Stimulated activated CD4-positive, alpha-beta T cell treated with anti-CD3 and anti-CD28 coated beads, TNF-alpha, amount 100 ng/mL, for 24 hours (primary cell): ENCODE results near the gene SELPLG.
"Not testable (repeated sequence)": the region's sequence is repeated elsewhere in the genome, so short reads cannot be mapped to it uniquely, and the experiment has no call there.

Experiments used
- DNase-seq, 3 experiments: peaks; one replicate each; pipeline ENCODE4 v3.0.0-alpha.2; 2020; ENCODE audit warnings: low read depth in 3 of 3

The SELPLG gene, protein sequence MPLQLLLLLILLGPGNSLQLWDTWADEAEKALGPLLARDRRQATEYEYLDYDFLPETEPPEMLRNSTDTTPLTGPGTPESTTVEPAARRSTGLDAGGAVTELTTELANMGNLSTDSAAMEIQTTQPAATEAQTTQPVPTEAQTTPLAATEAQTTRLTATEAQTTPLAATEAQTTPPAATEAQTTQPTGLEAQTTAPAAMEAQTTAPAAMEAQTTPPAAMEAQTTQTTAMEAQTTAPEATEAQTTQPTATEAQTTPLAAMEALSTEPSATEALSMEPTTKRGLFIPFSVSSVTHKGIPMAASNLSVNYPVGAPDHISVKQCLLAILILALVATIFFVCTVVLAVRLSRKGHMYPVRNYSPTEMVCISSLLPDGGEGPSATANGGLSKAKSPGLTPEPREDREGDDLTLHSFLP

GRCh38 chr12:108633534-108634248 lies at the start of gene SELPLG:
Gene SELPLG (minus strand): TSS chr12:108633894. CDS start chr12:108624307, 9,587 bp downstream.
- DNase-seq: peak; percentile 64 to 77 (median 73)

GRCh38 chr12:108681317-108681716 lies 47.6 kb upstream of the SELPLG start:
- DNase-seq: no peak

DNA sequence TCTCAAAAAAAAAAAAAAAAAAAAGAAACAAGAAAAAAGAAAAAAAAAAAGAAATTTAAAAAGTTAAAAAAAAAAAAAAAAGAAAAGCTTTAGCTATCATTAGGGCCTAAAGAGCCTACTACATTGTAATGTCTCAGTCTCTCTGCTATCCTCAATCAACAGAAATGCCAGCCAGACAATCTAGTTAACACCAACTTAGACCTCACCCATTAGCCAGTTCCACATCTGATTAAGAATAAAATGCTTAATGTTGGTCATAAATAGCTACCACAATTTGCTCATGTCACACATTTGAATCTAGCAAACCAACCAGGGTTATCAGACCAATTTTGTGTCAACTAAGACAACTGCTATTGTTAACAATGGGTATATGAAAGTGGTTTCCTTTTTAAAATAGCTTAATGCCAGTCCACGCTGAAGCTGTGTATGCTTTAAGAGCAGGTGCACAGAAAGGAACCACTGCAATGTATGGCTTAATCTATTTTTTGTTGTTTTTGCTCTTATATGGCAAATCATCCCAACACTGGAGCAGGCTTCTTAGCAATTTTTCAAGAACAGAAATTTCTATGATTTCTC lies 45.5 kb upstream of the SELPLG start:
- no peak for DNase-seq

GRCh38 chr12:108678104-108678730 lies 44.5 kb upstream of the SELPLG start:
- DNase-seq: no peak

GRCh38 chr12:108677381-108677780 lies 43.7 kb upstream of the SELPLG start:
- DNase-seq: no peak

DNA sequence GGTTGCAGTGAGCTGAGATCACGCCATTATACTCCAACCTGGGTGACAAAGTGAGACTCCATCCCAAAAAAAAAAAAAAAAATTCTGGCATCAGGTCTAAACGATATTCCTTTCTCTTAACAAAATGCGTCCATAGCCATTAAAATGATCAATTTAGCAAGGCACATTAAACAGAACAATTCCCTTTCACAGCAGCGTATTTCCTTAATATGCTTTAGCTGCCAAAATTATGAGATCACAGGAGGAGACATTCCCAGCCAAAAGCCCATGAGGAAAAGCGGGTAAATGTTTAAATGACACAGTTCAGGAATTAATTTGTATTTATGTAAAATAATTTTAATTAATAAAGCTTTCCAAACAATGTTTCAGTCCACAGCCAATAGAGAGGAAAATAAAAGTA lies 43.0 kb upstream of the SELPLG start:
- no peak for DNase-seq

- DNase-seq: no peak
Measured at GRCh38 chr12:108675792-108676191, 42.1 kb upstream of the SELPLG start.

DNA sequence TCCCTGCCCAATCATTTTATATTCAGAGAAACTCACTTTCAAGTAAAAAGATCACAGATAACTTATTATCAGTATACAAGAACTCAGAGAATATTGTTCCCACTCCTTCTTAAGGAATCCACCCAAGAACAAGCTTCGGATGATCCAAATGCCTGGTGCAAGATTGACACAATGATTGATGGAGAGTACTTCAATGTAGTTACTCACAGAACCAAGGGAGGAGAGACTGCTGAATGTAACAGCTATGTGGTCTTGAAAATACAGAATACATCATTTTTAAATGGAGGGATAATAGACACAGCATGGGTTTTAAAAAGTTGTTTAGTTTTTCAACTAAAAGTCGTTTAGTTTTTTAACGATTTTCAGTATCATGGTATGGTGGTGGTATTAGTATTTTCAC lies 38.4 kb upstream of the SELPLG start:
- DNase-seq: no peak

DNA sequence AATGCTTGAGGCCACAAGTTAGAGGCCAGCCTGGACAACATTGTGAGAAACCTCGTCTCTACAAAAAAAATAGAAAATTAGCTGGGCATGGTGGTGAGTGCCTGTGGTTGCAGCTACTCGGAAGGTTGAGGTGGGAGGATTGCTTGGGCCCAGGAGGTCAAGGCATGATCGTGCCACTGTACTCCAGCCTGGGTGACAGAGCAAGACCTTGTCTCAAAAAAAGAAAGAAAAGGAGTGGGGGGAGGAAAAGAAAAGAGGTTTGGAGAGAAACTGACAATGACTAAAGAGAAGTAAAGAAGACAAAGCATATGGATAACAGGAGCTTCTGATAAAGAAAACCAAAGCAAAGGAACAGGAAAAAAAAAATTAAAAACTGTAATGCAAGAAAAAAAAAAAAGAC lies 37.4 kb upstream of the SELPLG start:
- DNase-seq: no peak

DNA sequence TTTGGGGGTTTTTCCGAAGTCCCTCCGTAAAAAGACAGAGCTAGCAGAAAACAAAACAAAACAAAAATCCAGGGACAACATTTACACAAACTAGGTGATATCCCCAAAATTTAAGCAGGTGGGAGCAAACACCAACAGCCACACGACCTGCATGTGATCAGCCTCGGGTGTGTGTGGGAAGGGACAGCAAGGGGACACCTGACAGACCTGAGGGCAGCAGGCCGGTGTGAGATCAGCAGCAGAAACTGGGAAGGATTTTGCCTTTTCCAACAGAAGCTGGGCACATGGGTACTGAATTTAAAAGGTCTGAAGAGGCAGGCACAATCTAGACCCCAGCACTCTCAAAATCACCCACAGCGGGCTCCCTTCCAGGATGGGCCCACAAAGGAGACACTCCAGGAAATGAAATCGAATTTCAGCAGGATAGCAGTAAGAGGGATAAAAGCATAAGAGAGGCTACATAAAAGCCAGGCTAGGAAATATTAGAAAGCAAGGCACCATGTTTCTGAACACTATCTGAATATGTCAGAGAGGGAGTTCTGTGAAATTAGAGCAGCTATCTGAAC lies 36.5 kb upstream of the SELPLG start:
- DNase-seq: no peak

DNA sequence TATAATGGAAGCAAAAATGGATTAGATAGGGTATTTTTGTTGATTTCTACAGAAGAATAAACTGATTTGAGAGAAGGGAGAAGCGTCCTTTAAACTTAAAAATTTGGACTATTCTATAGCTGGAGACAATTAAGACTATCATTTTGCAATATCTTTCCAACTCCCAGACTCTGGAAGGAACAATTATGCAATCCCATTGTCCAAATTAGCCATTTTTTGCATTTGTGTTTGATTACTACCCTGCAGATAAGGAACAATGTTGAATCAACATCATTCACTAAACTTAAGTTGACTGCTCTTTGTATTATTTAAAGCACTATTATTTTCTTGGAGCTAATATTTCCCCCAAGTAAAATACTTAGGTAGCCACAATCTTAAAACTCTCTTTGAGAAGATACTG lies 34.8 kb upstream of the SELPLG start:
- no peak for DNase-seq

- DNase-seq: no peak
Measured at GRCh38 chr12:108668063-108668462, 34.4 kb upstream of the SELPLG start.

DNA sequence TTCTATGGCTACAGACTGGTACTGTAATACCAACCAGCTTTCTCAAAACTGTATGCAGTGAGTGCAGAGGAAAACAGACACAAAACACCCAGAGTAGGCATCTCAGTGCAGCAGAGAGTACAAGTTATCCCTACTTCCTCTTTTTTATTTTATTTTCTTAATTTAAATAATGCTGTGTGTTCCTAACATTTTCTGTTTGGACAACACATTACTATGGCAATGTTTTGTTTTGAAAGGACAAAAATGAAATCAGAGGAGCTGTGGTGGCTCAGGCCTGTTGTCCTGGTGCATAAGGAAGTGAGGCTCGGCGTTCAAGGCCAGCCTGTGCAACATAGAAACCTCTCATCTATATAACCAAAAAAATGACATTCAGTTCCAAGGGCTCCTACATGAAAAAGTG lies 33.7 kb upstream of the SELPLG start:
- no peak for DNase-seq

DNA sequence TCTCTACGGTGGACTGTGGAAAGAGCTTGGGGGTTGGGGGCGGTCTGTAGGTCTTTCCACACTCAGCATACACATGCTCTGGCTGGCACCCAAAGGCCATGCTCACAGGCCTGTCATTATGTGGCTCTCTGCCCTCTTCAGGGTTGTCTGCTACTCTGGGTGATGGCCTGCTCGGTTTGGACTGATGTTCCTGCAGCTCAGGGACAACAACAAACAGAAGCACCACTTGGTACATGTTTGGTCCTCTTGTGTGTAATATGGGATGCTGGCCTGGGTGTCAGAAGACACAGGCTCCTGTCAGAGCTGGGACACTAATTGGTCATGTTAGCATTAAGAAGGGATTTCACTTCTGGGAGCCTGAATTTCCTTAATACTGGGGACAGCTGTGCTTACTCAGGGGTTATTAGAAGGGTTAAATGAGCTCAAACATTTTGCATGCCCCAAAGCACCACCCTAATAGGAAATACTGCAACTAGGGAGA lies 32.7 kb upstream of the SELPLG start:
- DNase-seq: no peak

- no peak for DNase-seq
Measured at GRCh38 chr12:108665608-108666202, 32.0 kb upstream of the SELPLG start.

DNA sequence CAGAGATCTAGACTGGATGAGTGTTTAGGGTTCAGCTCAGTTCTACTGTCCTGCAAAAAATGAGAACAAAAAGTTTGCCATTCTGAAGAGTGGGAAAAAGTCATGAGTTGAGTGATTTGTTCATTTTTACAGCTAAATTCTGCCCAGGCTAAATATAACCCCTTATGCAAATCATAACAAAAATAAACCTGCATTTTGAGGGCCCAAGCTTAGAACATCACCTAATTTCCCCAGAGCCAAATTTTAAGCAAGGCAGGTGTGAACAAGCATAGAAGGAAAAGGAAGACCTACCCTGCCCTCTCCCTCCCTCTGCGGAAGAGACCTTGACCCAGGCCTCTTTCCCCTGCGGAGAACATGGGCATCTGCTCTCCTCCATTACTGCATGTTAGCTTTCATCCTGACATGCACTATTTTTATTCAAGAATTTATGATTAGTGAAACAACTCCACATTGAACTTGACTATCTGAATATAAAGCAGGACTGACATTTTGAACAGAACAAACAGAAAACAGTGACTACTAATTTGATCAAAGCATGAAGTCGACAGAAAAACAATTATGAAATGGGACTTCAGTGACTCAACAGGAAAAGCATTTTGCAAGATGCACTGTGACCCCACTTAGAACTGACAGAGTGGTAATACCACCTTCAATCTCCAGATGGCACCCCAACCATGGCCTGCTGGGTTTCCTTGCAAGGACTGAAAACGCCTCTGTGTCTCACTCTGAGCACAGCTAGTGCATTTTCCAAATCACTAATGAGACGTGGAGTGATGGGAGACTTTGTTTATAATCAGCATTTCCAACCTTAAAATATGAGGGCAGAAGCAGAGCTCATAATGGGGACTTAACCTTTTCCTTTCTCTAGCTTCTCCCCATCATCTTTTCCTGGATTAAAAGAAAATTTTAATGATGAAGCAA lies 30.9 kb upstream of the SELPLG start:
- peak; percentile 69 to 84 (median 79) for DNase-seq

DNA sequence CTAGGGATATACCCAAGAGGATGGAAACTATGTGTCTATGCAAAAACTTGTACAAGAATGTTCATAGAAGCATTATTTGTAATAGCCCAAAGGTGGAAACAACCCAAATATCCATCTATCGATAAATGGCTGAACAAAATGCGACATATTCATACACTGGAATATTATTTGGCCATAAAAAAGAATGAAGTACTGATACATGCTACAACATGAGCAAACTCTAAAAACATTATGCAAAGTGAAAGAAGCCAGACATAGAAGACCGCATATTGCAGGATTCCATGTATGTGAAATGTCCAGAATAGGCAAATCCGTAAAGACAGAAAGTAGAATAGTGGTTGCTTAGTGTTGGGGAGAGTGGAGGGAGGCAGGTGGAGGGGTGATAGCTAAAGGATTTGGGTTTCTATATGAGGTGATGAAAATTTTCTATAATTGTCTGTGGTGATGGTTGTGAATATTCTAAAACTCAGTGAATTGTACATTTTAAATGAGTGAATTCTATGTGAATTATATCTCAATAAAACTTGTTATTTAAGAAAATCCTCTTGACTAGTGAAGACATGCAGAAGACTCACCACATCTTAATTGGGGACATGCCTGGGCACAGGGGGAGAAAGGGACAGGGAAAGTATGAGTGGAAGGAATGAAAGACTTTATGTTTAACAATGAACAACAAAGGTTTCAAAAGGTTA lies 29.8 kb upstream of the SELPLG start:
- DNase-seq: no peak

DNA sequence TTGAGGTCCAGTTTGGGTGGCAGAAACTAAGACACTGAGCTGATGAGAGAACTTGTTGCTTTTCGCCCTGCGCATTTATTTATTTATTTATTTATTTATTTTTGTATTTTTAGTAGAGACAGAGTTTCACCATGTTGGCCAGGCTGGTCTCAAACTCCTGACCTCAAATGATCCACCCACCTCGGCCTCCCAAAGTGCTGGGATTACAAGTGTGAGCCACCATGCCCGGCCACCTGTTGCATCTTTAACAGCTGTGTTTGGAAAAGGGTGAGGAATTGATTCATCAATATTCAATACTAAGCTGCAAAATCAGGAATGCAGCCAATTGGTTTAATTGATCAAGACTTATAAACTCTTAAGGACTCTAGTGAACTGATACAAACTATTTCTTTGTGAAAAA lies 24.4 kb upstream of the SELPLG start:
- not testable (repeated sequence) for DNase-seq

- no peak for DNase-seq
Measured at GRCh38 chr12:108657130-108657745, 23.5 kb upstream of the SELPLG start.
